ENCODE data around the gene WFIKKN1.

The WFIKKN1 gene

GRCh38 chr16:624526-625070 lies 6.2 kb upstream of the WFIKKN1 start:
- DNase-seq (ENCODE audit: low read depth) = no peak

GRCh38 chr16:625117-625976 lies 5.4 kb upstream of the WFIKKN1 start:
- DNase-seq (ENCODE audit: low read depth) = no peak

- no peak for DNase-seq (ENCODE audit: low read depth)
These were observed 4.6 kb upstream of the WFIKKN1 start for GRCh38 chr16:625977-626765.

- DNase-seq (ENCODE audit: low read depth) = no peak
These were observed 3.9 kb upstream of the WFIKKN1 start for GRCh38 chr16:626787-627453.

- no peak for DNase-seq (ENCODE audit: low read depth)
These were observed 3.1 kb upstream of the WFIKKN1 start for GRCh38 chr16:627454-628239.

- no peak for DNase-seq (ENCODE audit: low read depth)
These were observed 2.3 kb upstream of the WFIKKN1 start for GRCh38 chr16:628321-629061.

- DNase-seq (ENCODE audit: low read depth) = no peak
These were observed 1.5 kb upstream of the WFIKKN1 start for GRCh38 chr16:629185-629832.

GRCh38 chr16:629833-630248 lies 944 bp upstream of the WFIKKN1 start:
- no peak for DNase-seq (ENCODE audit: low read depth)

GRCh38 chr16:630249-630814 lies 453 bp upstream of the WFIKKN1 start:
- no peak for DNase-seq (ENCODE audit: low read depth)

- no peak for DNase-seq (ENCODE audit: low read depth)
These were observed 1.1 kb downstream of the WFIKKN1 start for GRCh38 chr16:631808-632358.

GRCh38 chr16:632486-633335 lies 1.9 kb downstream of the WFIKKN1 start:
- no peak for DNase-seq (ENCODE audit: low read depth)

GRCh38 chr16:633336-634050 lies 2.7 kb downstream of the WFIKKN1 start:
- DNase-seq (ENCODE audit: low read depth) = no peak

- DNase-seq (ENCODE audit: low read depth) = no peak
These were observed 3.4 kb downstream of the WFIKKN1 start for GRCh38 chr16:634051-634670.

- no peak for DNase-seq (ENCODE audit: low read depth)
These were observed 4.2 kb downstream of the WFIKKN1 start for GRCh38 chr16:634996-635395.

- DNase-seq (ENCODE audit: low read depth) = no peak
These were observed 4.9 kb downstream of the WFIKKN1 start for GRCh38 chr16:635573-636205.

GRCh38 chr16:636206-637080 lies 5.7 kb downstream of the WFIKKN1 start, which contains the start of gene METTL26:
Gene METTL26, minus strand, starts transcription at chr16:636305. Its CDS starts 15 bp downstream, at chr16:636290.
- DNase-seq (ENCODE audit: low read depth) = peak; percentile 87
